Prostate gland (tissue), 2 donors: ENCODE results near the gene TNFRSF25.

Source experiments
- CTCF ChIP-seq, 4 experiments: fragments of 200-600 bp in 2 of 4; fragments of 450-650 bp in 2 of 4; sonication (generic) in 2 of 4; IDR thresholded peaks; 1 replicate in 3 of 4; 2 replicates in 1 of 4; pipeline ENCODE4 v1.5.1; 2016 to 2019; ENCODE audit warnings: antibody characterized with exemption in 4 of 4, mild to moderate bottlenecking in 2 of 4, moderate library complexity in 2 of 4
- POLR2A ChIP-seq: fragments of 450-650 bp; IDR thresholded peaks from one replicate; pipeline ENCODE4 v1.6.1; 2016; ENCODE audit warnings: antibody characterized with exemption, mild to moderate bottlenecking
- POLR2AphosphoS5 ChIP-seq: sonication (generic); formaldehyde crosslinking; IDR thresholded peaks from one replicate; pipeline ENCODE4 v1.6.1; 2017; ENCODE audit warnings: antibody characterized with exemption

DNA sequence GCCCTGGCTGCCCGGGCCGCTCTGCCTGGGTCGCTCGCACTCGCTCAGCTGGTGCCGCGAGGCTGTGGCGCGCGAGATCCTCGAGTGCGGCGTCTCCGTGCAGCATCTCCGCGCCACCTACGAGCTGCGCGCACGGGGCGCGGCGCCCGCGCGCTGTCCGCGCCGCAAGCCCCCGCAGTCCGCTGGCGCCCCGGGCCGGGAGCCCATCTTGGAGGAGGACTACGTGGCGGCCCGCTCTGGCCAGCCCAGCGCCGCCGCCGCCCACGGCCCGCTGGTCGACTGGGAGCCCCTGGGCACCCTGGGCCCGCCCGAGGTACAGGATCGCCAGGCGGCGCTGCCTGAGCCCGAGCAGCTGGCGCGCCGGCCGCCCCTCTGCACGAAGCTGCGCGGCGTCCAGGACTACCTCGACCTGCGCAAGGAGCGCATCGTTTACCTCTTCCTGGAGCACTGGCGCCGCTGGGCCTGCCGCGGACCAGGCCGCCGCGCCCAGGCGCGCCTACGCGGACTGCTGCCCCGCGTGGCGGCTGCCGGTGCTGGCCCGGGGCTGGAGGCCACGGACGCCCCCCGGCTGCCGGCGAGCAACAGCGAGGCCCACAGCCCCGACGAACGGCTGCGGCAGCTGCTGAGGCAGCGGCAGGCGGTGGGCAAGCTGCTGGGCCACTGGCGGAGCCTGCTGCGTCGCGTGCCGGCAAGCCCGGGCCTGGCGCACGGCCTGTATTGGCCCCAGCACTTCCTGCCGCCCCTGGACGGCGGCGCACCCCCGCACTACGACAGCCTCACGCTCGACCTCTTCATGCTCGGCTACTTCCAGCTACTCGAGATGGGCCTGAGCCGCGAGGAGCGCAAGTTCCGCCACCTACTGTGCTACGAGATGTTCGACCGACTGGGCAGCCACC, 10.9 kb downstream of the TNFRSF25 start:
- TF ChIP-seq CTCF (IDR thresholded peaks at IDR 0.05) (peak in 1 of 4 experiments; percentile 18), POLR2A (no peak), POLR2AphosphoS5 (no peak)
